Kidney (tissue), 14 donors: ENCODE data around the gene GLRX2. TPM values are rescaled to one million over a fixed set of nuclear protein-coding genes. Genes with fewer than 3 reads are reported as not detected.
"Not testable (repeated sequence)": the region's sequence is repeated elsewhere in the genome, so short reads cannot be mapped to it uniquely, and the experiment has no call there.

Source experiments
- DNase-seq, 5 donors: peaks; one replicate each; pipeline ENCODE4 v3.0.0-alpha.2; 2013 to 2020
- FAIRE-seq: peaks from 2 replicates; lab custom pipeline; 2012; peaks lifted over from hg19 to GRCh38; lab: Jason Lieb, UNC
- H3K27ac ChIP-seq, 2 donors: one replicate each; pipeline ENCODE4 v1.7.0; 2013; ENCODE audit warnings: low read depth in 2 of 2, low read length in 2 of 2, inconsistent platforms in 1 of 2
- H3K27me3 ChIP-seq: one replicate; pipeline ENCODE4 v1.7.1; 2013; ENCODE audit warnings: low read length, inconsistent platforms; ENCODE audit not compliant: control insufficient read depth, insufficient read depth
- H3K36me3 ChIP-seq, 3 donors: one replicate each; pipeline versions ENCODE4 v1.7.0 to v1.7.1; 2013; ENCODE audit warnings: low read length in 3 of 3, control low read depth in 1 of 3, inconsistent platforms in 1 of 3; ENCODE audit not compliant: insufficient read depth in 3 of 3, control insufficient read depth in 2 of 3
- H3K4me1 ChIP-seq, 3 donors: one replicate each; pipeline versions ENCODE4 v1.7.0 to v1.7.1; 2013; ENCODE audit warnings: low read length in 3 of 3, inconsistent platforms in 1 of 3, low read depth in 1 of 3; ENCODE audit not compliant: control insufficient read depth in 2 of 3, insufficient read depth in 2 of 3
- H3K4me3 ChIP-seq, 3 donors: one replicate each; pipeline versions ENCODE4 v1.7.0 to v1.8.1; 2013; ENCODE audit warnings: low read length in 3 of 3, control low read depth in 1 of 3, inconsistent platforms in 1 of 3
- H3K9ac ChIP-seq, 3 donors: one replicate each; pipeline versions ENCODE4 v1.7.0 to v1.7.1; 2013; ENCODE audit warnings: low read length in 3 of 3, control low read depth in 1 of 3, inconsistent platforms in 1 of 3
- H3K9me3 ChIP-seq, 3 donors: one replicate each; pipeline versions ENCODE4 v1.7.0 to v1.7.1; 2013; ENCODE audit warnings: low read length in 3 of 3, control low read depth in 1 of 3, inconsistent platforms in 1 of 3; ENCODE audit not compliant: control insufficient read depth in 2 of 3, insufficient read depth in 1 of 3
- CTCF ChIP-seq: IDR thresholded peaks from 3 replicates; pipeline ENCODE4 v1.5.1; 2012; ENCODE audit warnings: mild to moderate bottlenecking, moderate library complexity, borderline replicate concordance; ENCODE audit not compliant: insufficient read depth; ENCODE audit errors: extremely low read depth
- intact Hi-C: fragments of 100-400 bp; cut with DNase I; formaldehyde crosslinking; loops from one replicate; pipeline ENCODE4 v1.11.1; 2022
- polyA plus RNA-seq: library from polyadenylated mRNA; stranded (reverse); fragments of 350-450 nt; fragmentation: Illumina TruSeq; extraction: RNeasy Lipid Tissue Mini Kit (QIAGEN cat#74804); gene quantifications from one replicate; pipeline ENCODE4 v1.2.3, GENCODE V29; 2014; ENCODE audit warnings: low read depth, low replicate concordance; ENCODE audit not compliant: insufficient read depth
- total RNA-seq: library from RNA; stranded (reverse); fragmentation: NEBNext Ultra II Directional; extraction: Animal tissue kit (Norgen Biotek cat#: 25700); gene quantifications from one replicate; pipeline ENCODE4 v1.2.1, GENCODE V29; 2021
- donor health status: control.
- donor health status: control.
- donor health status: control.
- donor health status: control.
- donor health status: control.
- donor health status: DM: yes; HTN: yes; CAD: no.
- donor health status: Normal renal cell carcinoma (clear cell type).

Gene GLRX2
- total and polyA plus RNA-seq, 2 donors from 2014 or later, result 15.6 to 25.3 TPM

- peak; percentile 3 for FAIRE-seq
- H3K4me1 ChIP-seq, result peaks cover 0 to 15% (median 11%) of the 10 kb centered on the region in 3 donors
- intact Hi-C loops, result no loop called here
- H3K9ac ChIP-seq, result peak within 1 kb of the TSS; percentile 81 to 96 (median 88)
- no peaks in the 10 kb centered on the region for H3K27me3 ChIP-seq
- H3K9me3 ChIP-seq, result no peaks in the 10 kb centered on the region
- peak within 1 kb of the TSS; percentile 81 to 97 (median 92) for H3K4me3 ChIP-seq
- DNase-seq, result peak; percentile 98 to 99 (median 98)
- TF ChIP-seq CTCF, result peak; percentile 9
- peak within 1 kb of the TSS; percentile 97 to 98 for H3K27ac ChIP-seq
- no peaks in the 10 kb centered on the region for H3K36me3 ChIP-seq
Measured at GRCh38 chr1:193059282-193060114, 45.7 kb downstream of the GLRX2 start, which contains the start of the genes RO60 and UCHL5. TSS of gene RO60 (plus strand) at chr1:193059612. CDS start at chr1:193069055, 9,443 bp downstream. TSS of gene UCHL5 (minus strand) at chr1:193059360. CDS start at chr1:193059260, 100 bp downstream.

- Histone ChIP-seq H3K36me3 (no peaks in the 10 kb centered on the region), H3K9me3 (no peaks in the 10 kb centered on the region), H3K27me3 (no peaks in the 10 kb centered on the region), H3K4me1 (peaks cover 0 to 15% (median 11%) of the 10 kb centered on the region in 3 donors), H3K4me3 (peak overlapping the region; percentile 81 to 97 (median 92)), H3K27ac (peak overlapping the region; percentile 97 to 98), H3K9ac (peak overlapping the region; percentile 81 to 84 (median 84))
- FAIRE-seq, result no peak
- peak in 4 of 5 donors; percentile 36 to 81 (median 76) for DNase-seq
- TF ChIP-seq CTCF, result no peak
- intact Hi-C loops, result no loop called here
Measured at GRCh38 chr1:193058529-193059281, 46.5 kb downstream of the GLRX2 start.

GRCh38 chr1:193054169-193054675, 51.0 kb downstream of the GLRX2 start:
- FAIRE-seq (no peak), DNase-seq (no peak)
- H3K9me3 ChIP-seq, result no peaks in the 10 kb centered on the region
- H3K4me1 ChIP-seq, result peaks cover 0 to 12% (median 3%) of the 10 kb centered on the region in 3 donors
- H3K4me3 ChIP-seq, result no peak overlapping the region
- H3K9ac ChIP-seq, result no peak overlapping the region
- no peak for TF ChIP-seq CTCF
- no peak overlapping the region for H3K27ac ChIP-seq
- intact Hi-C loops, result no loop called here
- no peaks in the 10 kb centered on the region for H3K27me3 ChIP-seq
- peaks cover 0 to 10% (median 3%) of the 10 kb centered on the region in 3 donors for H3K36me3 ChIP-seq

GRCh38 chr1:193048913-193049312, 56.3 kb downstream of the GLRX2 start:
- H3K27me3 ChIP-seq, H3K9me3 ChIP-seq, intact Hi-C loops, H3K4me1 ChIP-seq, H3K27ac ChIP-seq, FAIRE-seq, H3K9ac ChIP-seq, DNase-seq, H3K4me3 ChIP-seq: not testable (repeated sequence)
- H3K36me3 ChIP-seq, result peaks cover 0 to 18% (median 3%) of the 10 kb centered on the region in 3 donors
